RWPE2 (cell line): ENCODE measurements around the gene NYAP2.

Source experiments
- ATAC-seq: fragments of 200-7000 bp; cut with Tn5 transposase; 3 replicates; pipeline ENCODE4 v1.9.1; 2021; ENCODE audit warnings: low read depth
- DNase-seq: peaks from one replicate; pipeline ENCODE4 v3.0.0-alpha.2; 2020; ENCODE audit warnings: low spot score
- H3K27ac ChIP-seq: fragments of 450-650 bp; 2 replicates; pipeline ENCODE4 v1.5.1; 2017; ENCODE audit warnings: mild to moderate bottlenecking; ENCODE audit not compliant: poor library complexity, severe bottlenecking
- H3K27me3 ChIP-seq: fragments of 250-450 bp; sonication (Bioruptor Pico); 2 replicates; pipeline ENCODE4 v1.5.1; 2021; ENCODE audit warnings: mild to moderate bottlenecking, moderate library complexity; ENCODE audit not compliant: insufficient read depth, poor library complexity, severe bottlenecking
- H3K36me3 ChIP-seq: fragments of 250-450 bp; sonication (Bioruptor Pico); 2 replicates; pipeline ENCODE4 v1.5.1; 2020; ENCODE audit warnings: low read depth, mild to moderate bottlenecking, moderate library complexity
- H3K4me1 ChIP-seq: fragments of 250-450 bp; sonication (Bioruptor Pico); 2 replicates; pipeline ENCODE4 v1.5.1; 2021; ENCODE audit warnings: mild to moderate bottlenecking, moderate library complexity; ENCODE audit not compliant: insufficient read depth, poor library complexity, severe bottlenecking
- H3K4me3 ChIP-seq: fragments of 250-450 bp; sonication (Bioruptor Pico); 2 replicates; pipeline ENCODE4 v1.5.1; 2021; ENCODE audit warnings: mild to moderate bottlenecking, moderate library complexity; ENCODE audit not compliant: severe bottlenecking
- H3K9me3 ChIP-seq: fragments of 250-450 bp; sonication (Bioruptor Pico); 2 replicates; pipeline ENCODE4 v1.5.1; 2021; ENCODE audit warnings: mild to moderate bottlenecking, moderate library complexity; ENCODE audit not compliant: severe bottlenecking
- TF ChIP-seq, protein P1 (sequence below): fragments of 450-650 bp; IDR thresholded peaks from one replicate; pipeline ENCODE4 v1.5.1; 2017; ENCODE audit warnings: mild to moderate bottlenecking, moderate library complexity; ENCODE audit not compliant: poor library complexity, severe bottlenecking

The NYAP2 gene

DNA sequence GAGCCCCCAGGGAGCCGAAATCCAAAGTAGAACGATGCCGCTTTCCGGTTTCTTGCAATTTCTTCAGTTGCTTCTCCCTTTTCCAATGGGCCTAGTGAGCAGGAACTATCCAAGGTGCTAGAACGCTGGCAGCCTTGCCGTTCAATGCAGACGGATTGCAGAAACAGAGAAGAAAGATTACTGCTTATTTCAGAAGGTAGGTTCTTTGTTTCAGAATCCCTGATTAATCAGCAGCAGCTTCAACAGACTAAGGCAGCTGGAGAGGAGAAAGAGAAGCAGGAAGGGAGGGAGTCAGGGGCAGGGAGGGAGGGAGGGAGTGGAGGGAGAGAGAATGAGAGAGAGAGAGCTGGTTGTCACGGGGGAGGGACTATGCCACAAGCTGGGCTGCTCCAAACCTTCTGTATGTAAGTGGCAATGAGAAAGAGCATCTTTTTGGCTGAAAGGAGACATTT, 576 bp downstream of the NYAP2 start:
- TF ChIP-seq, protein P1, sequence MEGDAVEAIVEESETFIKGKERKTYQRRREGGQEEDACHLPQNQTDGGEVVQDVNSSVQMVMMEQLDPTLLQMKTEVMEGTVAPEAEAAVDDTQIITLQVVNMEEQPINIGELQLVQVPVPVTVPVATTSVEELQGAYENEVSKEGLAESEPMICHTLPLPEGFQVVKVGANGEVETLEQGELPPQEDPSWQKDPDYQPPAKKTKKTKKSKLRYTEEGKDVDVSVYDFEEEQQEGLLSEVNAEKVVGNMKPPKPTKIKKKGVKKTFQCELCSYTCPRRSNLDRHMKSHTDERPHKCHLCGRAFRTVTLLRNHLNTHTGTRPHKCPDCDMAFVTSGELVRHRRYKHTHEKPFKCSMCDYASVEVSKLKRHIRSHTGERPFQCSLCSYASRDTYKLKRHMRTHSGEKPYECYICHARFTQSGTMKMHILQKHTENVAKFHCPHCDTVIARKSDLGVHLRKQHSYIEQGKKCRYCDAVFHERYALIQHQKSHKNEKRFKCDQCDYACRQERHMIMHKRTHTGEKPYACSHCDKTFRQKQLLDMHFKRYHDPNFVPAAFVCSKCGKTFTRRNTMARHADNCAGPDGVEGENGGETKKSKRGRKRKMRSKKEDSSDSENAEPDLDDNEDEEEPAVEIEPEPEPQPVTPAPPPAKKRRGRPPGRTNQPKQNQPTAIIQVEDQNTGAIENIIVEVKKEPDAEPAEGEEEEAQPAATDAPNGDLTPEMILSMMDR, result no peak
- Histone ChIP-seq H3K36me3 (no peaks in the 10 kb centered on the region), H3K27me3 (peaks cover 5% of the 10 kb centered on the region), H3K9me3 (no peaks in the 10 kb centered on the region), H3K27ac (no peak overlapping the region), H3K4me3 (no peak overlapping the region), H3K4me1 (no peaks in the 10 kb centered on the region)
- DNase-seq (no peak), ATAC-seq (0 out of 3 replicates have a peak, but pooled peaks have one; percentile 40)

DNA sequence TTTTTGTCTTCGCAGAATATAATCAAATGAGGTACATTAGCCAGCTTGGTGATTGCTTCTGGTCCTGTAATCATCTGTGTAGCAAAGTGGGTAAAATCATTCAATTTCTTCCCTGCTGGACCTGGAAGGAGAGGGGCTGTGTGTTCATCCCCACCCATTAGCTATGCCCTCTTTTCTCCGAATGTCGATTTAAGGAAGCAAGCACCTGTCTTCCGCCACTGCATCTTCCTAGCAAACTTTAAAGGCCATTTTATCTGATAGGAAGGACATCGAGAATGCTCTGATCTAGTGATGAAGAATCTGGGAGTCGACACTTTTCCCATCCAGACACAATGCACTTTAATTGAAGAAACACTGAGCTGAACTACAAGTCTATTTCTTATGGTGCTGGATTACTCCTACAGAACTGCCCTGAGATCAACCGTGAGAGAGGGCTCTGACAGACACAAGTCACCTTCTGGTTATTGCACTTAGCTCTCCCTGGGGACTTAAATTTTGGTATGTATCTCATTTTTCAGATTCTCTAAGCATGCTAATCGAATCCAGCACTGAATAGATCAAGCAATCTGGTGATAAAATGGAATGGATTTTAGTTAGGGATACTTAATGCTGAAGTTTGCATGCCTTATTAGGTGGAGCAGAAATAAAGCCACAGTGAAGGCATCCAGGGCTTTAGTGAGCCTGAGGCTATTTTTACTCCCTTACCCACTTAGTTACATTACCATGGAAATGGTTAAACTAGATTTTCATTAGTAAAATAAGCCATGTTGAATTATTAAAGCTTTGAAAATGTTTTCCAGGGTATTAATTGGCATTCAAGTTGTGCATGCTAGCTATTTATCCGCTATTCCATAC, 1.3 kb downstream of the NYAP2 start:
- H3K27me3 ChIP-seq, result peaks cover 5% of the 10 kb centered on the region
- no peak overlapping the region for H3K4me3 ChIP-seq
- H3K9me3 ChIP-seq, result no peaks in the 10 kb centered on the region
- DNase-seq (no peak), ATAC-seq (no peak)
- no peak overlapping the region for H3K27ac ChIP-seq
- H3K36me3 ChIP-seq, result no peaks in the 10 kb centered on the region
- H3K4me1 ChIP-seq, result no peaks in the 10 kb centered on the region
- TF ChIP-seq, protein P1, result no peak

DNA sequence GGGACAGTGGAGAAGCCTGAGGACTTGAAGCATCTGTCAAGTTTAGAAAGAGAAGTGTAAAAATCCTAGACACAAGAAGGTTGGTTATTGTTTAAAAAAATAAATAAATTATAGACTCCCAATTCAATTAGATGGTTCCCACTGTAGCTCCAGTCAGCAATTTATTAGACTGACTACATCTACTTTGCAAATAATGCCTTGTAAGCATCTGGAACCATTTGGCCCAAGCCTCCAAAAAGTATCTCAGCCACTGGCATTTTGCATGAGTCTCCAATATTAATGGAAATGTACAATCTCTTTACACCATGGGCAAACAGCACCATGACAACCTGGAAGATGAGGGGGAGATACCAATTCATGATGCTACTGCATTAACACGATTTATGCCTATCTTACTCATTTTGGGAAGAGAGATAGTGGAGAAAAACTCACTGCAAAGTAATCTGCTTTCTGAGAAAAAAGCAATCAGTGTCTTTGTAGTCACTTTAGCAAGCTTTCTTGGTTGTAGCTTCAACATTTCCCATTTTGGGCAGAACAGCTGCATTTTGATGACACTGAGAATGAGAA, 2.8 kb downstream of the NYAP2 start:
- no peak overlapping the region for H3K4me3 ChIP-seq
- peaks cover 5% of the 10 kb centered on the region for H3K27me3 ChIP-seq
- no peaks in the 10 kb centered on the region for H3K9me3 ChIP-seq
- DNase-seq, result no peak
- H3K36me3 ChIP-seq, result no peaks in the 10 kb centered on the region
- H3K27ac ChIP-seq, result no peak overlapping the region
- ATAC-seq, result no peak
- H3K4me1 ChIP-seq, result no peaks in the 10 kb centered on the region
- TF ChIP-seq, protein P1, result no peak

DNA sequence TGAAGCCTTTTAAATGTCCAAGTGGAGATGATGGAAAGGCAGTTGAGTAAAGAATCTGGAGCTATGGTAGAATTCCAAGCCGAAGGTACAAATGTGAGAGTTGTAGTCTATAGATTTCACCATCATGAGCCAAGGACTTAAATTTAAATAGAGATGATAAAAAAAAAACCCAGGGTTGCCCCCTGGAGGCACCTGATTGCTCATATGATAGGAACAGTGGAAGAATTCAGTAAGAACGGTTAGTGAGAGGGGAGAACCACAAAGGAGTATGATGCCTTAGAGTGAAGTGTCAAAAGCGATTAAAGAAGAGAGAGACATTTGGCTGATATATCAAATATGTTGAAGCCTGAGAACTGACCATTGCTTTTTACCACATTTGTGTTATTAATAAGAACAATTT, 11.9 kb downstream of the NYAP2 start:
- Histone ChIP-seq H3K9me3 (no peaks in the 10 kb centered on the region), H3K4me3 (no peak overlapping the region), H3K36me3 (no peaks in the 10 kb centered on the region), H3K27ac (no peak overlapping the region), H3K27me3 (peaks cover 9% of the 10 kb centered on the region), H3K4me1 (no peaks in the 10 kb centered on the region)
- TF ChIP-seq, protein P1, result peak; percentile 11
- DNase-seq (no peak), ATAC-seq (no peak)

DNA sequence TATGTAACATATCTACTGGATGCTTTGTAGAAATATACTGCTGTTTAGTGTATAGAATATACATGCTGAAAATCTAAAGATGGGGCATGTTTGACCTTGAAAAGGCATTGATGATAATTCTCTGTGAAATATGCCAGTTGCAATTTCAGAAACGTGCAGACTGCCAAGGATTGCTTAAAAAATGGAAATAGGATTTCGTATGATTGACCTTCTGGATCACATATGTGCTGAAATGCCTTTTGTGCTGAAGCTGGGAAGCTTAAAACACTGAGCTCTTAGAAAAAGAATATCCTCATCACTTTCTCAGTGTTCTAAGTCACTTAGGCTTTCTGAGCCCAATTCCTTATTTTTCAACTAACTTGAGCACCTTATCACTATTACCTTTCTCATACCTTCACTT, 14.3 kb downstream of the NYAP2 start:
- H3K9me3 ChIP-seq, result no peaks in the 10 kb centered on the region
- no peak overlapping the region for H3K4me3 ChIP-seq
- peaks cover 15% of the 10 kb centered on the region for H3K27me3 ChIP-seq
- no peak for ATAC-seq
- H3K36me3 ChIP-seq, result no peaks in the 10 kb centered on the region
- DNase-seq, result no peak
- H3K27ac ChIP-seq, result no peak overlapping the region
- no peaks in the 10 kb centered on the region for H3K4me1 ChIP-seq
- TF ChIP-seq, protein P1, result no peak
